A673 (cell line): ENCODE results near the gene SAP25. TPM values are rescaled to one million over a fixed set of nuclear protein-coding genes. Genes with fewer than 3 reads are reported as not detected.

Source experiments
- BruUV-seq: library from RNA; stranded (reverse); fragments of 400-500 nt; replicated peaks from 2 replicates; lab custom pipeline; 2021; lab: Mats Ljungman, UMichigan
- CTCF ChIA-PET: fragments of 300-600 bp; sonication (Branson Sonifier 250); formaldehyde crosslinking; loops from one replicate; lab custom pipeline; 2022; ENCODE audit warnings: antibody characterized with exemption; lab: Charles Lee
- POLR2A ChIA-PET: fragments of 300-600 bp; sonication (Branson Sonifier 250); formaldehyde crosslinking; loops from one replicate; lab custom pipeline; 2022; ENCODE audit warnings: antibody characterized with exemption; ENCODE audit not compliant: low non-redundant PET; lab: Charles Lee
- DNase-seq: peaks from one replicate; pipeline ENCODE4 v3.0.0-alpha.2; 2015; ENCODE audit warnings: low spot score
- H3K27ac ChIP-seq: fragments of 200-600 bp; sonication (generic); 2 replicates; pipeline ENCODE4 v1.5.1; 2016; ENCODE audit warnings: mixed run types, low read depth, mild to moderate bottlenecking, mixed read lengths, antibody characterized with exemption, low read length; ENCODE audit not compliant: poor library complexity, severe bottlenecking
- H3K27me3 ChIP-seq: fragments of 200-600 bp; sonication (generic); replicated peaks from 2 replicates; pipeline ENCODE4 v1.6.1; 2017; ENCODE audit warnings: mixed run types, low read depth, mild to moderate bottlenecking, mixed read lengths, antibody characterized with exemption, low read length; ENCODE audit not compliant: insufficient read depth, poor library complexity
- H3K36me3 ChIP-seq: fragments of 200-600 bp; sonication (generic); 2 replicates; pipeline ENCODE4 v1.6.1; 2016; ENCODE audit warnings: mixed run types, mild to moderate bottlenecking, mixed read lengths, antibody characterized with exemption, low read length; ENCODE audit not compliant: insufficient read depth, poor library complexity, severe bottlenecking
- H3K4me1 ChIP-seq: fragments of 200-600 bp; sonication (generic); 2 replicates; pipeline ENCODE4 v1.6.1; 2017; ENCODE audit warnings: mixed run types, mild to moderate bottlenecking, mixed read lengths, antibody characterized with exemption, low read length; ENCODE audit not compliant: insufficient read depth, poor library complexity, severe bottlenecking
- H3K4me3 ChIP-seq: fragments of 200-600 bp; sonication (generic); 2 replicates; pipeline ENCODE4 v1.5.1; 2016; ENCODE audit warnings: low read depth, mixed run types, mild to moderate bottlenecking, mixed read lengths, low read length; ENCODE audit not compliant: poor library complexity, severe bottlenecking
- H3K9me3 ChIP-seq: fragments of 200-600 bp; sonication (generic); 2 replicates; pipeline ENCODE4 v1.6.1; 2016; ENCODE audit warnings: mixed run types, low read depth, mild to moderate bottlenecking, mixed read lengths, antibody characterized with exemption, low read length; ENCODE audit not compliant: poor library complexity, severe bottlenecking
- CTCF ChIP-seq: fragments of 300-800, 200-600 bp; sonication (generic); conservative IDR thresholded peaks from 2 replicates; pipeline ENCODE4 v1.5.1; 2017; ENCODE audit warnings: low read depth, mild to moderate bottlenecking, antibody characterized with exemption, low read length, moderate library complexity, mixed read lengths
- EZH2 ChIP-seq: fragments of 200-600 bp; sonication (generic); IDR thresholded peaks from 2 replicates; pipeline ENCODE4 v1.6.1; 2017; ENCODE audit warnings: borderline replicate concordance, low read depth, mild to moderate bottlenecking, mixed read lengths, antibody characterized with exemption, low read length; ENCODE audit not compliant: poor library complexity, severe bottlenecking
- intact Hi-C: fragments of 100-400 bp; cut with micrococcal nuclease; formaldehyde crosslinking; loops from one replicate; pipeline ENCODE4 v1.10.0; 2022; ENCODE audit not compliant: unreplicated experiment
- total RNA-seq: library from RNA; stranded (reverse); gene quantifications from 2 replicates; pipeline ENCODE4 v1.2.3, GENCODE V29; 2021

SAP25 gene
- total RNA-seq, 1 experiment from 2014 or later, result 1.7 TPM

- Histone ChIP-seq H3K27me3 (no peaks in the 10 kb centered on the region), H3K36me3 (peaks cover 2% of the 10 kb centered on the region), H3K4me1 (peaks cover 7% of the 10 kb centered on the region), H3K27ac (peak overlapping the region; percentile 91), H3K4me3 (peak overlapping the region; percentile 56), H3K9me3 (no peaks in the 10 kb centered on the region)
- POLR2A ChIA-PET, result interaction anchor here (0.5 to 0.6 kb wide), 2 partner anchors 262 to 488 kb away, joined by 3 to 4 read pairs; partner anchors contain the start of gene SRRT
- TF ChIP-seq CTCF (peak; percentile 27), EZH2 (no peak)
- intact Hi-C loops, result no loop called here
- TSS peak; percentile 56 for BruUV-seq
- no peak for DNase-seq
- CTCF ChIA-PET, result interaction anchor here (0.6 to 1.0 kb wide), 5 partner anchors 21 to 110 kb away, joined by 3 to 8 read pairs (median 5); no protein-coding TSS in a partner anchor
Measured at GRCh38 chr7:100612730-100613390, 39.2 kb upstream of the SAP25 start.

- BruUV-seq, result no TSS peak
- no peaks in the 10 kb centered on the region for H3K9me3 ChIP-seq
- H3K4me3 ChIP-seq, result peak within 1 kb of the TSS; percentile 56
- peak within 1 kb of the TSS; percentile 91 for H3K27ac ChIP-seq
- peak; percentile 100 for DNase-seq
- no peaks in the 10 kb centered on the region for H3K27me3 ChIP-seq
- ChIA-PET POLR2A (interaction anchor here (0.5 to 0.6 kb wide), 2 partner anchors 263 to 489 kb away, joined by 3 to 4 read pairs; partner anchors contain the start of gene SRRT), CTCF (interaction anchor here (0.5 to 1.0 kb wide), 4 partner anchors 22 to 93 kb away, joined by 3 to 8 read pairs (median 4); no protein-coding TSS in a partner anchor)
- intact Hi-C loops, result no loop called here
- H3K36me3 ChIP-seq, result peaks cover 3% of the 10 kb centered on the region
- TF ChIP-seq EZH2 (no peak), CTCF (no peak)
- H3K4me1 ChIP-seq, result peaks cover 7% of the 10 kb centered on the region
Measured at GRCh38 chr7:100611983-100612729, 38.5 kb upstream of the SAP25 start, which contains the start of gene MOSPD3. Gene MOSPD3 (plus strand): TSS chr7:100612540. CDS start chr7:100612792, 252 bp downstream.

- no peak for DNase-seq
- Histone ChIP-seq H3K9me3 (no peaks in the 10 kb centered on the region), H3K4me1 (peaks cover 7% of the 10 kb centered on the region), H3K27me3 (no peaks in the 10 kb centered on the region), H3K4me3 (no peak overlapping the region), H3K27ac (no peak overlapping the region), H3K36me3 (peaks cover 3% of the 10 kb centered on the region)
- no TSS peak for BruUV-seq
- POLR2A ChIA-PET, result no interaction called here
- intact Hi-C loops, result no loop called here
- no peak for TF ChIP-seq EZH2
- no peak for TF ChIP-seq CTCF
- CTCF ChIA-PET, result interaction anchor here (0.6 to 0.9 kb wide), 2 partner anchors 23 to 33 kb away, joined by 5 read pairs; partner anchors contain the start of gene FBXO24
Measured at GRCh38 chr7:100609958-100610357, 36.3 kb upstream of the SAP25 start.
